BLaER1 (cell line): ENCODE data around the gene CES2.
"Not testable (repeated sequence)": the region's sequence is repeated elsewhere in the genome, so short reads cannot be mapped to it uniquely, and the experiment has no call there.

ENCODE experiments used
- H3K27ac ChIP-seq: shearing (Covaris generic); formaldehyde crosslinking; 2 replicates; pipeline ENCODE4 v1.8.1; 2022
- H3K27me3 ChIP-seq: shearing (Covaris generic); formaldehyde crosslinking; 2 replicates; pipeline ENCODE4 v1.8.1; 2022
- H3K36me3 ChIP-seq: shearing (Covaris generic); formaldehyde crosslinking; 2 replicates; pipeline ENCODE4 v1.8.1; 2022
- H3K4me1 ChIP-seq: shearing (Covaris generic); formaldehyde crosslinking; 2 replicates; pipeline ENCODE4 v1.8.1; 2022
- H3K4me2 ChIP-seq: shearing (Covaris generic); formaldehyde crosslinking; 2 replicates; pipeline ENCODE4 v1.8.1; 2022
- H3K4me3 ChIP-seq: shearing (Covaris generic); formaldehyde crosslinking; 2 replicates; pipeline ENCODE4 v1.8.1; 2022
- H3K9ac ChIP-seq: shearing (Covaris generic); formaldehyde crosslinking; 2 replicates; pipeline ENCODE4 v1.8.1; 2022
- H3K9me3 ChIP-seq: shearing (Covaris generic); formaldehyde crosslinking; 2 replicates; pipeline ENCODE4 v1.8.1; 2022
- H4K20me1 ChIP-seq: shearing (Covaris generic); formaldehyde crosslinking; 2 replicates; pipeline ENCODE4 v1.8.1; 2022
- Cebpa-rat ChIP-seq: shearing (Covaris generic); IDR thresholded peaks from 2 replicates; pipeline ENCODE4 v1.8.1; 2022

CES2 gene

DNA sequence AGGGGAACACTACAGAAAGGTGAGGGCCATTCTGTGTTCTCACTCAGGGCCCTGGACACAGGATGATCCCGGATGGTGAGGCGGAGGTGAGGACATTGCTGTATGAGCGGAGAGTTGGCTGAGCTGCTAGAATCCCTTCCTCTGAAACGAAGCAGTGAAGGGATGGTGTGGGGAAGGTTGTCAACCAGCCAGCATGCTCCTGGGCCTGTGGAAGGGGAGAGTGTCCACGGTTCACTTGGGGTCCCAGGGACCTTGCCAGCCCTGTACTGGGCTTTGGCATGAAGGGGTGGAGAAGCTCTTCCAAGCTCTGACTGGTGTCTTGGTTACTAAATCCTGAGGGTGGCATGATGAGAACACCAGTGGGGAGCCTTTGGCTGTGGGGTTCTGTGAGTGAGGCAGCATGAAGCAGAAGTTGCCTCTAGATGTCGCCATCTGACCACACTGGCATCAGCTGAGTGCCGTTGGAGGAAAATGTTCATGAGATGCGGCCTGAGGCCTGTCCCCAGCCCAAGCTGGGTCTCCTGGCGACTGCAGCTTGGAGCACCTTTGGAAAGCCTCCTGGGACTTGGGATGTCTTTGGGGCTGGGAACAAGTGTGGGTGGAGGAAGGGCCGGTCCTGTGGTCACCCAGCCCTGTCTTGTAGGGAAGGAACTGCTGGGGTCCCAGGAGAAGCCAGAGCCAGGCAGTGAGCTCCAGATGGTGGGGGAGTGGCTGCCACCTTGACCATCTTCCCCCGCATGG lies 40.2 kb upstream of the CES2 start:
- H3K9me3 ChIP-seq: no peaks in the 10 kb centered on the region
- H4K20me1 ChIP-seq: 0 out of 2 replicates have a peak, but pooled peaks cover 10% of the 10 kb centered on the region
- no peaks in the 10 kb centered on the region for H3K27me3 ChIP-seq
- no peak for TF ChIP-seq Cebpa-rat
- no peak overlapping the region for H3K4me3 ChIP-seq
- peak overlapping the region; percentile 65 for H3K4me2 ChIP-seq
- H3K36me3 ChIP-seq: peaks cover 6% of the 10 kb centered on the region
- H3K4me1 ChIP-seq: peaks cover 41% of the 10 kb centered on the region
- H3K27ac ChIP-seq: 0 out of 2 replicates have a peak overlapping the region, but pooled peaks have one; percentile 10
- 0 out of 2 replicates have a peak overlapping the region, but pooled peaks have one; percentile 7 for H3K9ac ChIP-seq

DNA sequence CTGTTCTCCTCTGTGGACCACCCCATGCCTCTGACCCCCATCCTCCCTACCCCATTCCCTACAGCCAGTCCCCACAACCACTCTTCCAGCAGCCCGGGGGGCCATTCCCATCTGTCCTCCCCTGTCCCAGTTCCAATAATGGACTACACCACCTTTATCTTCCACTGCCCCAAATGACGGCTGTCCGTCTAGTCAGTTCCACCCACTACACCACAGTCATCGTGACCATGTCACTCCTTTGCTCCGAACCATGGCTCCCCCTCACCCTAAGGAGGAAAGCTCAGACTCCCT lies 39.7 kb upstream of the CES2 start:
- no peak for TF ChIP-seq Cebpa-rat
- H3K27ac ChIP-seq: 0 out of 2 replicates have a peak overlapping the region, but pooled peaks have one; percentile 10

DNA sequence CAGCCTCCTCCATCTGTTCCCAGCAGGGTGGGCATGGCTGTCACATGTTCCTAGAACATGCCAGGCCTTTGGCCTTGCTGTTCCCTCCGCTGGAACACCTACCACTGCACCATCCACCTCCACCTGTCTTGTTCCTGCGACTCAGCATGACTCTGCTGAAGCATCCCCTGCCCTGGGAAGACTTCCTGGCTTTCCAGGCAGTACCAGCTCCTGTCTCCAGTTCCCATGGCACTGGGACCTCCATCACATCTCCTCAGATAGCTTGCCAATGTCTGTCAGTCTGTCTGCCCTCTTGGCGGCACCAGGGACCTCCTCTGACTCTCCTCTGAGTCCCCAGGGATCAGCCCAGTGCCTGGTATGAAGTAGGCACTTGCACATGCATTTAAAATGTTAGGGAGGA lies 39.3 kb upstream of the CES2 start:
- H3K27me3 ChIP-seq: no peaks in the 10 kb centered on the region
- 0 out of 2 replicates have a peak overlapping the region, but pooled peaks have one; percentile 10 for H3K27ac ChIP-seq
- H3K36me3 ChIP-seq: peaks cover 6% of the 10 kb centered on the region
- H3K9ac ChIP-seq: 0 out of 2 replicates have a peak overlapping the region, but pooled peaks have one; percentile 7
- H3K4me2 ChIP-seq: peak overlapping the region; percentile 65
- no peak for TF ChIP-seq Cebpa-rat
- H3K4me3 ChIP-seq: no peak overlapping the region
- H3K9me3 ChIP-seq: no peaks in the 10 kb centered on the region
- H3K4me1 ChIP-seq: peaks cover 48% of the 10 kb centered on the region
- H4K20me1 ChIP-seq: 0 out of 2 replicates have a peak, but pooled peaks cover 8% of the 10 kb centered on the region

More for the DNA sequence above, 39.7 kb upstream of the CES2 start:
- H4K20me1 ChIP-seq: 0 out of 2 replicates have a peak, but pooled peaks cover 9% of the 10 kb centered on the region
- H3K36me3 ChIP-seq: peaks cover 6% of the 10 kb centered on the region
- 0 out of 2 replicates have a peak overlapping the region, but pooled peaks have one; percentile 7 for H3K9ac ChIP-seq
- no peaks in the 10 kb centered on the region for H3K27me3 ChIP-seq
- peak overlapping the region; percentile 65 for H3K4me2 ChIP-seq
- H3K4me3 ChIP-seq: no peak overlapping the region
- no peaks in the 10 kb centered on the region for H3K9me3 ChIP-seq
- peaks cover 45% of the 10 kb centered on the region for H3K4me1 ChIP-seq

GRCh38 chr16:66896682-66897081 lies 38.6 kb upstream of the CES2 start:
- not testable (repeated sequence) for H3K27ac ChIP-seq, H3K9ac ChIP-seq, H3K4me3 ChIP-seq, H3K4me2 ChIP-seq, H3K27me3 ChIP-seq, H3K9me3 ChIP-seq, H4K20me1 ChIP-seq, H3K36me3 ChIP-seq
- peaks cover 50% of the 10 kb centered on the region for H3K4me1 ChIP-seq

DNA sequence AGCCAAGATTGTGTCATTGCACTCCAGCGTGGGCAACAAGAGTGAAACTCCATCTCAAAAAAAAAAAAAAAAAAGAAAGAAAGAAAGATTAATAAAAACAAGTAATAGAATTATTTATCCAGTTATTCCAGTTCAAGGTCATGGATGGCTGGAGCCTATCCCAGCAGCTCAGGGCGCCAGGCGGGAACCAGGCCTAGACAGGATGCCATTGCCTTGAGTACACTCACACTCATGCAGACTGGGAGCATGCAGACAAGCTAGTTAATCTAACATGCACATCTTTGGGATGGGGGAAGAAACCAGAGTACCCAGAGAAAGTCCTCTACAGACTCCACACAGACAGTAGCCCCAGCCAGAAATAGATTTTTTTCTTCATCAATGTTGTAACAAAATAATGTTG lies 37.1 kb upstream of the CES2 start:
- no peak for TF ChIP-seq Cebpa-rat
- no peaks in the 10 kb centered on the region for H4K20me1 ChIP-seq
- H3K4me2 ChIP-seq: no peak overlapping the region
- peaks cover 57% of the 10 kb centered on the region for H3K4me1 ChIP-seq
- H3K4me3 ChIP-seq: no peak overlapping the region
- H3K27ac ChIP-seq: no peak overlapping the region
- H3K27me3 ChIP-seq: no peaks in the 10 kb centered on the region
- no peaks in the 10 kb centered on the region for H3K9me3 ChIP-seq
- H3K36me3 ChIP-seq: no peaks in the 10 kb centered on the region
- no peak overlapping the region for H3K9ac ChIP-seq

DNA sequence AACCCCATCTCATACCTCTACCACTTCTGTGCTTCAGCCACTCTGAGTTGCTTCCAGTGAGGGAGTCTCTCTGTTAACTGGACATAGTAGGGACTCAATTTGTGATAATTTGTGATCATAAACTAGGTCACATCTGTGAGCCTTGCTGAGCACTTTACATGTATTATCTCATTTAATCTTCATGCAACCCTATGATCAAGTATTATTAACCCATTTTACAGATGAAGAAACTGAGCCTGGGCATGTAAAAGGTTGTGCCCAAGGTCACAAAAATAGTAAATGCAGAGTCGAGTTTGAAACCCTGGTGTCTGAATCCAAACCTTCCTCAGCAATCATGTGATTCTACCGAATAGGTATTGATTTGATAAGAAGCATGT lies 36.4 kb upstream of the CES2 start:
- Histone ChIP-seq H3K4me2 (no peak overlapping the region), H3K27me3 (no peaks in the 10 kb centered on the region), H3K4me1 (peaks cover 63% of the 10 kb centered on the region)

GRCh38 chr16:66899310-66899944 lies 35.9 kb upstream of the CES2 start:
- Histone ChIP-seq H3K9me3 (no peaks in the 10 kb centered on the region), H3K4me3 (no peak overlapping the region), H3K9ac (no peak overlapping the region; the same call in 1 of the 2 replicates), H4K20me1 (no peaks in the 10 kb centered on the region), H3K4me2 (peak overlapping the region; percentile 43), H3K4me1 (peaks cover 68% of the 10 kb centered on the region), H3K27me3 (no peaks in the 10 kb centered on the region), H3K36me3 (no peaks in the 10 kb centered on the region), H3K27ac (peak overlapping the region; percentile 50; the same call in 1 of the 2 replicates)
- peak; percentile 84 for TF ChIP-seq Cebpa-rat

More for the DNA sequence above, 36.4 kb upstream of the CES2 start:
- Histone ChIP-seq H3K9me3 (no peaks in the 10 kb centered on the region), H4K20me1 (no peaks in the 10 kb centered on the region), H3K9ac (no peak overlapping the region), H3K27ac (no peak overlapping the region), H3K36me3 (no peaks in the 10 kb centered on the region), H3K4me3 (no peak overlapping the region)
- TF ChIP-seq Cebpa-rat: no peak

- H3K4me3 ChIP-seq: no peak overlapping the region
- H4K20me1 ChIP-seq: no peaks in the 10 kb centered on the region
- no peaks in the 10 kb centered on the region for H3K36me3 ChIP-seq
- peak overlapping the region; percentile 34 for H3K9ac ChIP-seq
- H3K27ac ChIP-seq: peak overlapping the region; percentile 50
- H3K4me2 ChIP-seq: peak overlapping the region; percentile 43
- peaks cover 72% of the 10 kb centered on the region for H3K4me1 ChIP-seq
- no peak for TF ChIP-seq Cebpa-rat
- no peaks in the 10 kb centered on the region for H3K27me3 ChIP-seq
- H3K9me3 ChIP-seq: no peaks in the 10 kb centered on the region
These were observed 35.2 kb upstream of the CES2 start for GRCh38 chr16:66899945-66900710.

DNA sequence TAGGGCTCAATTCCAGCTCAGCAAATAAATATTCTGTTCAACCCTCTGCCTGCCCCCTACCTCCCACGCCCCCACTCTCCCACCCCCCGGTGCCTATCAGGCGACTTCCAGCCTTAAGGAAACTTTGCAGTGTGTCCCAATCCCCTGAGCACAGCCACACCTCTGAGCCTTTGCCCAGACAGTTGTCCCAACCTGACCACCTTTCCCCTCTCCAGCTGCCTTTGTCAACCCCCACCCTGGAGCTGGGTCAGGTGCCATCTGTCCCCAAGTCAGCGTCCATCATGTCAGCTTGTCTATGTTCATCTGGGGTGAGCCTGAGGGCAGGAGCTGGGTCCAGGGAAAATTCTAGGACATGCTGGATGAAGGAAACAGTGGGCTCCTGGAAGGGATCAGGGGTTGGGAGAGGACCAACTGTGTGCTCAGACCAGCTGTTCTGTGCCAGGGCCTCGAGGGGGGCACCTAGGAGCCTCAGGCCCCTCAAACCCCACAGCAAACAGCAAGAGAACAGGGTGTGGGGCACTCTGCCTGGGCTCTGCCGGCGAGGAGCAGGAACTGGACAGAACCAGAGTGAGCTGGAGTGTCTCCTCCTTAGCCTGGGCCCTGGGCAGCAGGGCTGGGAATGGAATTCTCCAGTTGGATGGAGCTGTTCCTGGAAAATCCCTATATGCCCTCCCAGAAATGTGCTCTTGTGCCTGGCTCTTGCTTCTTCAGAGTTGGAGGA lies 34.4 kb upstream of the CES2 start:
- H3K27ac ChIP-seq: peak overlapping the region; percentile 51; the same call in 1 of the 2 replicates
- no peak for TF ChIP-seq Cebpa-rat
- peak overlapping the region; percentile 83 for H3K4me2 ChIP-seq
- peaks cover 72% of the 10 kb centered on the region for H3K4me1 ChIP-seq
- H3K36me3 ChIP-seq: no peaks in the 10 kb centered on the region
- no peaks in the 10 kb centered on the region for H4K20me1 ChIP-seq
- H3K27me3 ChIP-seq: no peaks in the 10 kb centered on the region
- H3K4me3 ChIP-seq: no peak overlapping the region
- H3K9me3 ChIP-seq: no peaks in the 10 kb centered on the region
- no peak overlapping the region for H3K9ac ChIP-seq
